HEK293 (cell line): Measurements from ENCODE around the gene KRT39.

ENCODE experiments used
- CTCF ChIA-PET: fragments of 350-600 bp; formaldehyde crosslinking; extraction: SDS; loops from one replicate; lab custom pipeline; 2021; ENCODE audit warnings: antibody characterized with exemption; lab: Yijun Ruan, JAX
- POLR2A ChIA-PET: fragments of 300-600 bp; formaldehyde crosslinking; extraction: SDS; loops from one replicate; lab custom pipeline; 2020; ENCODE audit warnings: antibody characterized with exemption, inconsistent platforms; lab: Yijun Ruan, JAX
- H3K27ac ChIP-seq: fragments of 200-500 bp; sonication (Bioruptor generic); 2 replicates; pipeline ENCODE4 v1.5.1; 2014; ENCODE audit warnings: low read depth, low read length, control low read depth, inconsistent platforms; ENCODE audit errors: extremely low read depth
- H3K36me3 ChIP-seq, 2 experiments: fragments of 200-500 bp in 1 of 2; sonication (Bioruptor generic) in 1 of 2; 1 replicate in 1 of 2; 2 replicates in 1 of 2; pipeline ENCODE4 v1.5.1; 2014 to 2017; ENCODE audit warnings: inconsistent platforms in 2 of 2, low read length in 2 of 2; ENCODE audit not compliant: control insufficient read depth in 2 of 2, insufficient read depth in 1 of 2
- H3K4me1 ChIP-seq: fragments of 200-500 bp; sonication (Bioruptor generic); 2 replicates; pipeline ENCODE4 v1.5.1; 2014; ENCODE audit warnings: mild to moderate bottlenecking, low read length, inconsistent platforms; ENCODE audit not compliant: control insufficient read depth, insufficient read depth
- H3K4me3 ChIP-seq: 2 replicates; pipeline ENCODE4 v1.5.1; 2011; ENCODE audit warnings: low read depth, mild to moderate bottlenecking, control low read depth, low read length, moderate library complexity
- H3K9me3 ChIP-seq: fragments of 200-500 bp; sonication (Bioruptor generic); 2 replicates; pipeline ENCODE4 v1.5.1; 2014; ENCODE audit warnings: low read depth, low read length, inconsistent platforms; ENCODE audit not compliant: control insufficient read depth, insufficient read depth
- BCL11B ChIP-seq: fragments of 450-650 bp; formaldehyde crosslinking; IDR thresholded peaks from 2 replicates; pipeline ENCODE4 v1.5.1; 2016; ENCODE audit warnings: low read depth, missing biosample characterization, missing genetic modification characterization
- KLF16 ChIP-seq: fragments of 450-650 bp; formaldehyde crosslinking; IDR thresholded peaks from 2 replicates; pipeline ENCODE4 v1.5.1; 2017; ENCODE audit warnings: missing biosample characterization, missing genetic modification characterization
- KLF7 ChIP-seq: fragments of 450-650 bp; formaldehyde crosslinking; IDR thresholded peaks from 2 replicates; pipeline ENCODE4 v1.5.1; 2016; ENCODE audit warnings: missing biosample characterization, missing genetic modification characterization, borderline replicate concordance
- KLF9 ChIP-seq: fragments of 450-650 bp; formaldehyde crosslinking; IDR thresholded peaks from 2 replicates; pipeline ENCODE4 v1.5.1; 2016; ENCODE audit warnings: missing biosample characterization, missing genetic modification characterization, low read depth
- MYNN ChIP-seq: fragments of 450-650 bp; formaldehyde crosslinking; IDR thresholded peaks from 2 replicates; pipeline ENCODE4 v1.5.1; 2016; ENCODE audit warnings: missing biosample characterization, missing genetic modification characterization, borderline replicate concordance
- MZF1 ChIP-seq: fragments of 450-650 bp; formaldehyde crosslinking; IDR thresholded peaks from 2 replicates; pipeline ENCODE4 v1.5.1; 2017; ENCODE audit warnings: missing biosample characterization, missing genetic modification characterization, borderline replicate concordance
- OSR2 ChIP-seq: fragments of 450-650 bp; formaldehyde crosslinking; IDR thresholded peaks from 2 replicates; pipeline ENCODE4 v1.5.1; 2016; ENCODE audit warnings: missing biosample characterization, missing genetic modification characterization
- PRDM2 ChIP-seq: fragments of 450-650 bp; formaldehyde crosslinking; IDR thresholded peaks from 2 replicates; pipeline ENCODE4 v1.5.1; 2016; ENCODE audit warnings: missing biosample characterization, missing genetic modification characterization, borderline replicate concordance
- SALL2 ChIP-seq: fragments of 450-650 bp; formaldehyde crosslinking; IDR thresholded peaks from 2 replicates; pipeline ENCODE4 v1.5.0; 2017; ENCODE audit warnings: missing biosample characterization, mild to moderate bottlenecking, missing genetic modification characterization, borderline replicate concordance
- YY2 ChIP-seq: fragments of 450-650 bp; formaldehyde crosslinking; IDR thresholded peaks from 2 replicates; pipeline ENCODE4 v1.5.1; 2016; ENCODE audit warnings: missing biosample characterization, missing genetic modification characterization
- ZBTB6 ChIP-seq: fragments of 450-650 bp; formaldehyde crosslinking; IDR thresholded peaks from 2 replicates; pipeline ENCODE4 v1.5.1; 2017; ENCODE audit warnings: missing biosample characterization, missing genetic modification characterization
- ZIC2 ChIP-seq: fragments of 450-650 bp; formaldehyde crosslinking; IDR thresholded peaks from 2 replicates; pipeline ENCODE4 v1.5.1; 2016; ENCODE audit warnings: missing biosample characterization, missing genetic modification characterization
- ZNF155 ChIP-seq: fragments of 450-650 bp; formaldehyde crosslinking; IDR thresholded peaks from 2 replicates; pipeline ENCODE4 v1.5.1; 2016; ENCODE audit warnings: missing biosample characterization, missing genetic modification characterization
- ZNF169 ChIP-seq: fragments of 450-650 bp; formaldehyde crosslinking; IDR thresholded peaks from 2 replicates; pipeline ENCODE4 v1.5.1; 2016; ENCODE audit warnings: missing biosample characterization, missing genetic modification characterization
- ZNF19 ChIP-seq: fragments of 450-650 bp; formaldehyde crosslinking; IDR thresholded peaks from 2 replicates; pipeline ENCODE4; 2016; ENCODE audit warnings: missing biosample characterization, missing genetic modification characterization, low read depth
- ZNF423 ChIP-seq: fragments of 450-650 bp; formaldehyde crosslinking; IDR thresholded peaks from 2 replicates; pipeline ENCODE4 v1.5.1; 2016; ENCODE audit warnings: missing biosample characterization, missing genetic modification characterization
- ZNF513 ChIP-seq: fragments of 450-650 bp; IDR thresholded peaks from 2 replicates; pipeline ENCODE4 v1.5.1; 2018; ENCODE audit warnings: missing biosample characterization, missing genetic modification characterization
- ZNF529 ChIP-seq: fragments of 450-650 bp; formaldehyde crosslinking; IDR thresholded peaks from 2 replicates; pipeline ENCODE4 v1.5.1; 2017; ENCODE audit warnings: missing genetic modification characterization, missing biosample characterization; ENCODE audit not compliant: insufficient replicate concordance
- ZNF548 ChIP-seq: fragments of 450-650 bp; formaldehyde crosslinking; IDR thresholded peaks from 2 replicates; pipeline ENCODE4 v1.5.1; 2016; ENCODE audit warnings: missing biosample characterization, missing genetic modification characterization
- ZNF610 ChIP-seq: fragments of 450-650 bp; formaldehyde crosslinking; IDR thresholded peaks from 2 replicates; pipeline ENCODE4 v1.5.1; 2016; ENCODE audit warnings: missing biosample characterization, missing genetic modification characterization, borderline replicate concordance
- ZSCAN18 ChIP-seq: fragments of 450-650 bp; formaldehyde crosslinking; IDR thresholded peaks from 2 replicates; pipeline ENCODE4 v1.5.1; 2016; ENCODE audit warnings: missing biosample characterization, missing genetic modification characterization
- ZSCAN4 ChIP-seq: fragments of 450-650 bp; formaldehyde crosslinking; IDR thresholded peaks from 2 replicates; pipeline ENCODE4 v1.5.1; 2017; ENCODE audit warnings: missing biosample characterization, missing genetic modification characterization

Gene KRT39

GRCh38 chr17:40912486-40913210 is 54.1 kb downstream of the KRT39 start:
- CTCF ChIA-PET: interaction anchor here (0.6 to 3.9 kb wide), 8 partner anchors 109 to 933 kb away, joined by 3 to 42 read pairs (median 10); no protein-coding TSS in a partner anchor
- no peaks in the 10 kb centered on the region for H3K36me3 ChIP-seq
- H3K9me3 ChIP-seq: no peaks in the 10 kb centered on the region
- no peak for TF ChIP-seq MZF1 (tag by site-specific recombination)
- no peak for TF ChIP-seq ZNF155 (tag by site-specific recombination)
- no peak for TF ChIP-seq SALL2 (tag by site-specific recombination)
- no peak for TF ChIP-seq ZNF19 (tag by site-specific recombination)
- no peak for TF ChIP-seq OSR2 (tag by site-specific recombination)
- no peak for TF ChIP-seq ZNF610 (tag by site-specific recombination)
- TF ChIP-seq MYNN (tag by site-specific recombination): no peak
- TF ChIP-seq ZNF513 (tag by site-specific recombination): no peak
- no peak for TF ChIP-seq KLF16 (tag by site-specific recombination)
- no peak for TF ChIP-seq ZBTB6
- no peak for TF ChIP-seq ZIC2
- no peak for TF ChIP-seq BCL11B
- no peak for TF ChIP-seq ZNF169 (tag by site-specific recombination)
- no peak for TF ChIP-seq ZSCAN18
- H3K4me3 ChIP-seq: no peak overlapping the region
- POLR2A ChIA-PET: no interaction called here
- no peak overlapping the region for H3K27ac ChIP-seq
- H3K4me1 ChIP-seq: peaks cover 6% of the 10 kb centered on the region; the same call in 1 of the 2 replicates

- CTCF ChIA-PET: interaction anchor here (0.6 to 5.2 kb wide), 15 partner anchors 14 to 757 kb away, joined by 3 to 42 read pairs (median 7); no protein-coding TSS in a partner anchor
- H3K4me3 ChIP-seq: no peak overlapping the region
- H3K36me3 ChIP-seq: no peaks in the 10 kb centered on the region
- POLR2A ChIA-PET: interaction anchor here (1.4 kb wide), 1 partner anchor 639 kb away, joined by 4 read pairs; no protein-coding TSS in a partner anchor
- H3K9me3 ChIP-seq: no peaks in the 10 kb centered on the region
- peaks cover 6% of the 10 kb centered on the region; the same call in 1 of the 2 replicates for H3K4me1 ChIP-seq
- H3K27ac ChIP-seq: no peak overlapping the region
- TF ChIP-seq ZNF423 (no peak), ZNF548 (tag by site-specific recombination) (no peak), ZNF19 (tag by site-specific recombination) (no peak), ZNF529 (tag by site-specific recombination) (no peak), KLF7 (no peak), PRDM2 (no peak), YY2 (tag by site-specific recombination) (no peak), ZSCAN4 (tag by site-specific recombination) (no peak), KLF9 (tag by site-specific recombination) (no peak)
Measured at GRCh38 chr17:40910441-40910841, 56.3 kb downstream of the KRT39 start.
